Gastrocnemius medialis (tissue), 4 donors: ENCODE measurements around the gene EVX2. TPM values are rescaled to one million over a fixed set of nuclear protein-coding genes. Genes with fewer than 3 reads are reported as not detected.

ENCODE experiments used
- ATAC-seq, 2 donors: fragments of 150-250 bp; one replicate each; pipeline ENCODE4 v1.9.1; 2016
- DNase-seq, 2 donors: peaks; one replicate each; pipeline ENCODE4 v3.0.0-alpha.2; 2019
- H3K27ac ChIP-seq, 4 donors: fragments of 200-600 bp; sonication (generic); 1 replicate in 1 of 4; 2 replicates in 3 of 4; pipeline ENCODE4 v1.5.1; 2016 to 2018; ENCODE audit warnings: mild to moderate bottlenecking in 2 of 4, moderate library complexity in 1 of 4
- H3K27me3 ChIP-seq, 3 donors: fragments of 200-600 bp; sonication (generic) in 2 of 3; 1 replicate in 1 of 3; 2 replicates in 2 of 3; pipeline versions ENCODE4 v1.5.1 to v1.6.0; 2016 to 2019; ENCODE audit warnings: mild to moderate bottlenecking in 1 of 3, moderate library complexity in 1 of 3
- H3K36me3 ChIP-seq, 2 donors: fragments of 200-600 bp; sonication (generic) in 1 of 2; one replicate each; pipeline ENCODE4 v1.5.1; 2017 to 2018
- H3K4me1 ChIP-seq, 2 donors: fragments of 200-600 bp; sonication (generic) in 1 of 2; one replicate each; pipeline ENCODE4 v1.5.1; 2016 to 2017; ENCODE audit warnings: mild to moderate bottlenecking in 2 of 2
- H3K4me3 ChIP-seq, 4 donors: fragments of 200-600 bp; sonication (generic) in 3 of 4; 1 replicate in 1 of 4; 2 replicates in 3 of 4; pipeline ENCODE4 v1.5.1; 2016 to 2019; ENCODE audit warnings: mild to moderate bottlenecking in 2 of 4
- H3K9me3 ChIP-seq, 3 donors: fragments of 200-600 bp; sonication (generic) in 2 of 3; 1 replicate in 1 of 3; 2 replicates in 2 of 3; pipeline ENCODE4 v1.5.1; 2016 to 2019
- CTCF ChIP-seq, 5 experiments: fragments of 450-650 bp in 3 of 5; fragments of 200-600 bp in 2 of 5; sonication (generic) in 2 of 5; IDR thresholded peaks in 4 of 5; conservative IDR thresholded peaks in 1 of 5; 1 replicate in 4 of 5; 2 replicates in 1 of 5; pipeline ENCODE4 v1.5.1; 2016 to 2019; ENCODE audit warnings: antibody characterized with exemption in 5 of 5, mild to moderate bottlenecking in 3 of 5, moderate library complexity in 3 of 5
- POLR2A ChIP-seq, 2 donors: fragments of 450-650 bp; IDR thresholded peaks; one replicate each; pipeline ENCODE4 v1.6.1; 2017; ENCODE audit warnings: antibody characterized with exemption in 2 of 2, mild to moderate bottlenecking in 2 of 2, moderate library complexity in 2 of 2
- in situ Hi-C, 4 donors: fragments of 200-750 bp; cut with MboI; loops; one replicate each; pipeline versions ENCODE4 v1.15.0 to v1.8.0; 2017; ENCODE audit warnings: low sequenced_read_pairs in 4 of 4
- intact Hi-C: fragments of 100-400 bp; cut with DNase I; formaldehyde crosslinking; loops from one replicate; pipeline ENCODE4 v1.15.1; 2023; ENCODE audit warnings: low total_unique reads
- total RNA-seq, 4 donors: library from RNA; depleted of rRNA; stranded (reverse); fragments of >200 nt; gene quantifications; one replicate each; pipeline versions ENCODE4 v1.1.0 to v1.2.3, GENCODE V29; 2016

The EVX2 gene
- total RNA-seq, 4 donors from 2014 or later: not detected

DNA sequence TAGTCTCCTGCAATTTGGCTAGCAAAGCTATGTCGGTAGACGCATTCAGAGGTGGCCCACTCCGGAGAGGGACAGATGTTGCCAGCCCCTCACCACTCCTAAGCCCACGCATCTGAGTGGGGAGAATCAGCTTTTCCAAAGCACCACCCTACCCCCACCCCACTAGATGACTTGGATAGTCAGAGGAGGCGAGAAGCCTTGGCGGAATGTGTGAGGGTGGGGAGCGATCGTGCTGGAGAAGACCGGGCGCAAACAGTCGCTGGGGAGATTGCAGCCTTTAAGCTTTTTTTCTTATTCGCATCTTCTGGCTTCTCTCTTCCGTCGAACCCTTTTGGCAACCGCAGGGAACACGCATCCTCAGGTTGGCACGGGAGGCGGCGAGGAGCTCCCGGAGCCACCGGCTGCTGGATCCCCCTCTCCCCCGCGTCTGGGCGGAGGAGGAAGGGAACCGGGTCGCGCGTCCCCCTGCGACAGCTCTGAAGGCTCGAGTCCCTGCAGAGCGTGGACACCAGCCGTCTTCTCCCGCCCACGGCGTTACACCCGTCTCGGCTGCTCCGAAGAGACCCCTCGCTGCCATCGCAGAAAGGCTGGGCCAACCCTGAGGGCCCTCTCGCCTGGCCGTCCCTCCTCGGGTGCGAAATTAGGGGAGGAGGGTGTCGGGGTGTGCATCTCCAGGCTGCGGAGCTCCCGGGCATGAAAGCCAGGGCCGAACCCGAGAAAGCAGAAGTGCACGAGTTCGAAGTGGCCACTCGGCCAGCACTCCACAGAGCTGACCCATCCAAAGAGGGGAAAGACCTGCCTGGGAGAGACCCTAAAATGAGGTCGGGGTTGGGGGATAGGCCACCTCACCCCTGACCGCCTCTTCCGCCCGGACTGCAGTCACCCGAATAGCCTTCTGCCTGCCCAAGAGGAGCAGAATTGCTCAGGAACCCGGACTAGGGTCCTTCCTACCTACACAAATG, 12.2 kb downstream of the EVX2 start:
- intact Hi-C loops: no loop called here
- Histone ChIP-seq H3K27me3 (peaks cover 98 to 100% (median 100%) of the 10 kb centered on the region in 3 donors), H3K4me3 (no peak overlapping the region), H3K27ac (no peak overlapping the region), H3K4me1 (peaks cover 5 to 25% of the 10 kb centered on the region in 2 donors), H3K36me3 (no peaks in the 10 kb centered on the region), H3K9me3 (no peaks in the 10 kb centered on the region)
- ATAC-seq (no peak), DNase-seq (no peak)
- in situ Hi-C loops: loop anchor here in 2 of 4 donors (10.0 kb wide), 1 partner anchor 387 kb away; no protein-coding TSS in a partner anchor
- TF ChIP-seq POLR2A (IDR thresholded peaks at IDR 0.05): no peak
- TF ChIP-seq CTCF (IDR thresholded peaks at IDR 0.05 in 4 of 5, conservative IDR thresholded peaks at IDR 0.05 in 1 of 5): no peak

- Histone ChIP-seq H3K4me3 (peak overlapping the region in 2 of 4 donors; percentile 44 to 50), H3K4me1 (peaks cover 5 to 25% of the 10 kb centered on the region in 2 donors), H3K9me3 (no peaks in the 10 kb centered on the region), H3K27me3 (peaks cover 72 to 78% (median 73%) of the 10 kb centered on the region in 3 donors), H3K27ac (no peak overlapping the region), H3K36me3 (no peaks in the 10 kb centered on the region)
- no peak for ATAC-seq
- intact Hi-C loops (no loop called here), in situ Hi-C loops (no loop called here)
- no peak for TF ChIP-seq POLR2A (IDR thresholded peaks at IDR 0.05)
- TF ChIP-seq CTCF (IDR thresholded peaks at IDR 0.05 in 4 of 5, conservative IDR thresholded peaks at IDR 0.05 in 1 of 5): no peak
- DNase-seq: no peak
These were observed 15.3 kb downstream of the EVX2 start for GRCh38 chr2:176068419-176068832.

- intact Hi-C loops: no loop called here
- ATAC-seq: peak in 1 of 2 donors; percentile 41
- H3K27me3 ChIP-seq: peaks cover 66 to 78% (median 67%) of the 10 kb centered on the region in 3 donors
These were observed 16.0 kb downstream of the EVX2 start for GRCh38 chr2:176067589-176068418.

More at GRCh38 chr2:176067589-176068418, 16.0 kb downstream of the EVX2 start:
- peak overlapping the region; percentile 44 to 57 (median 49) for H3K4me3 ChIP-seq
- no peak overlapping the region for H3K27ac ChIP-seq
- no peak for DNase-seq
- H3K9me3 ChIP-seq: no peaks in the 10 kb centered on the region
- in situ Hi-C loops: no loop called here
- no peaks in the 10 kb centered on the region for H3K36me3 ChIP-seq
- TF ChIP-seq POLR2A (IDR thresholded peaks at IDR 0.05) (no peak), CTCF (IDR thresholded peaks at IDR 0.05 in 4 of 5, conservative IDR thresholded peaks at IDR 0.05 in 1 of 5) (no peak)
- peaks cover 5 to 20% of the 10 kb centered on the region in 2 donors for H3K4me1 ChIP-seq
